Measurements from ENCODE around the gene ETV2.

GRCh38 chr19:35675589-35676140, 34.1 kb downstream of the ETV2 start:
- no peak for TF ChIP-seq POLR2AphosphoS5 (IDR thresholded peaks at IDR 0.05)
- TF ChIP-seq, protein P1, sequence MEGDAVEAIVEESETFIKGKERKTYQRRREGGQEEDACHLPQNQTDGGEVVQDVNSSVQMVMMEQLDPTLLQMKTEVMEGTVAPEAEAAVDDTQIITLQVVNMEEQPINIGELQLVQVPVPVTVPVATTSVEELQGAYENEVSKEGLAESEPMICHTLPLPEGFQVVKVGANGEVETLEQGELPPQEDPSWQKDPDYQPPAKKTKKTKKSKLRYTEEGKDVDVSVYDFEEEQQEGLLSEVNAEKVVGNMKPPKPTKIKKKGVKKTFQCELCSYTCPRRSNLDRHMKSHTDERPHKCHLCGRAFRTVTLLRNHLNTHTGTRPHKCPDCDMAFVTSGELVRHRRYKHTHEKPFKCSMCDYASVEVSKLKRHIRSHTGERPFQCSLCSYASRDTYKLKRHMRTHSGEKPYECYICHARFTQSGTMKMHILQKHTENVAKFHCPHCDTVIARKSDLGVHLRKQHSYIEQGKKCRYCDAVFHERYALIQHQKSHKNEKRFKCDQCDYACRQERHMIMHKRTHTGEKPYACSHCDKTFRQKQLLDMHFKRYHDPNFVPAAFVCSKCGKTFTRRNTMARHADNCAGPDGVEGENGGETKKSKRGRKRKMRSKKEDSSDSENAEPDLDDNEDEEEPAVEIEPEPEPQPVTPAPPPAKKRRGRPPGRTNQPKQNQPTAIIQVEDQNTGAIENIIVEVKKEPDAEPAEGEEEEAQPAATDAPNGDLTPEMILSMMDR (IDR thresholded peaks at IDR 0.05) = no peak
- TF ChIP-seq POLR2A (IDR thresholded peaks at IDR 0.05) = no peak
